ENCODE measurements around the gene ANO8.

Gene ANO8

DNA sequence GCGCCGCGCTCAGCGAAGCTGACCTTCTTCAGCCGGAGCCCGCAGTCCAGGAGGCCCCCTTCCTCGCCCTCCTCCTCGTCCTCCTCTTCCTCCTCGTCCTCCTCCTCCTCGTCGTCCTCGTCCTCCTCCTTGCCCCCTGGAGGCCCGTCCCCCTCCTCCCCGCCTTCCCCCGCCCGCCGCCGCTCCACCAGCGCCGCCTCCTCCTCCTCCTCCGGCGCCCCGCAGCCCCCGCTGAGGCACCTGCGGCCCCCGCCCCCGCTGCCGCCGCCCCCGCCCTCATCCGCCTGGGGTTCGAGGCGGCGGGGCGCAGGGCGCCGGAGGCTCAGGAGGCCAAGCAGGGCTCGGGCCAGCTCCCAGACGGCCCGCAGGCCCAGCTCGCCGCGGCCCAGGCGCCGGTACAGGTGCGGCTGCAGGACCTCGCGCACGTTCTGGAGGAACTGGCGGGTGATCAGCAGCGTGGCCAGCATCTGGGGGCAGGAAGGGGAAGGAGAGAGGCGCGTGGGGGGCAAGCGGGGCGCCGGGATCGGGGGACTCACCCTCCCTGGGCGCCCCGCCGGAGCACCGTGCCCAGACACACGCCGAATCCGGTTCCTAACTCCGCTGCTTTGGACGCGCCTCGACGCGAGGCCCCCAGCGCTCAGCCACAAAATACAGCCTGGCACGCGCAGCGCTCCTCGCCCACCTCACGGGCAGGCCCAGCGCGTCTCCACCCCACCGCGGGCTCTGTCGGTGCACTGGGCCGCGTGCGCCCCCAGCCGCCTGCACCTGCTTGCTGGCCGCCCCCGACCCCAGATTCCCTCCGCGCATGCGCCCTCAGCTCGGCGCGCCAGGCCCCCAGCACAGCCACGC is 5.9 kb downstream of the ANO8 start:
- Histone ChIP-seq H3K9me3 (ENCODE audit: insufficient read depth, low read length) (no peaks in the 10 kb centered on the region), H3K4me2 (ENCODE audit: low read depth, low read length, poor library complexity, severe bottlenecking) (no peak overlapping the region), H3K9ac (ENCODE audit: low read length) (no peak overlapping the region), H3K4me3 (ENCODE audit: insufficient read depth, low read length, poor library complexity, severe bottlenecking) (no peak overlapping the region), H3K36me3 (ENCODE audit: low read length) (no peaks in the 10 kb centered on the region), H3K27me3 (ENCODE audit: low read length) (no peaks in the 10 kb centered on the region), H4K20me1 (ENCODE audit: low read depth, low read length) (no peaks in the 10 kb centered on the region), H3K79me2 (ENCODE audit: insufficient read depth, low read length) (no peaks in the 10 kb centered on the region), H3K9me2 (replicated peaks; ENCODE audit: insufficient read depth, low read length) (no peaks in the 10 kb centered on the region), H3K27ac (ENCODE audit: low read depth, low read length) (no peak overlapping the region), H3F3A (ENCODE audit: insufficient read depth) (peaks cover 7% of the 10 kb centered on the region; the same call in 1 of the 2 replicates), H2AFZ (ENCODE audit: low read depth, low read length, severe bottlenecking) (no peak overlapping the region)
- TF ChIP-seq, protein P1, sequence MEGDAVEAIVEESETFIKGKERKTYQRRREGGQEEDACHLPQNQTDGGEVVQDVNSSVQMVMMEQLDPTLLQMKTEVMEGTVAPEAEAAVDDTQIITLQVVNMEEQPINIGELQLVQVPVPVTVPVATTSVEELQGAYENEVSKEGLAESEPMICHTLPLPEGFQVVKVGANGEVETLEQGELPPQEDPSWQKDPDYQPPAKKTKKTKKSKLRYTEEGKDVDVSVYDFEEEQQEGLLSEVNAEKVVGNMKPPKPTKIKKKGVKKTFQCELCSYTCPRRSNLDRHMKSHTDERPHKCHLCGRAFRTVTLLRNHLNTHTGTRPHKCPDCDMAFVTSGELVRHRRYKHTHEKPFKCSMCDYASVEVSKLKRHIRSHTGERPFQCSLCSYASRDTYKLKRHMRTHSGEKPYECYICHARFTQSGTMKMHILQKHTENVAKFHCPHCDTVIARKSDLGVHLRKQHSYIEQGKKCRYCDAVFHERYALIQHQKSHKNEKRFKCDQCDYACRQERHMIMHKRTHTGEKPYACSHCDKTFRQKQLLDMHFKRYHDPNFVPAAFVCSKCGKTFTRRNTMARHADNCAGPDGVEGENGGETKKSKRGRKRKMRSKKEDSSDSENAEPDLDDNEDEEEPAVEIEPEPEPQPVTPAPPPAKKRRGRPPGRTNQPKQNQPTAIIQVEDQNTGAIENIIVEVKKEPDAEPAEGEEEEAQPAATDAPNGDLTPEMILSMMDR (IDR thresholded peaks at IDR 0.05; ENCODE audit: insufficient read depth, low read length, poor library complexity, severe bottlenecking) = no peak
- no peak for TF ChIP-seq EZH2phosphoT487 (conservative IDR thresholded peaks at IDR 0.05; ENCODE audit: low read length)

DNA sequence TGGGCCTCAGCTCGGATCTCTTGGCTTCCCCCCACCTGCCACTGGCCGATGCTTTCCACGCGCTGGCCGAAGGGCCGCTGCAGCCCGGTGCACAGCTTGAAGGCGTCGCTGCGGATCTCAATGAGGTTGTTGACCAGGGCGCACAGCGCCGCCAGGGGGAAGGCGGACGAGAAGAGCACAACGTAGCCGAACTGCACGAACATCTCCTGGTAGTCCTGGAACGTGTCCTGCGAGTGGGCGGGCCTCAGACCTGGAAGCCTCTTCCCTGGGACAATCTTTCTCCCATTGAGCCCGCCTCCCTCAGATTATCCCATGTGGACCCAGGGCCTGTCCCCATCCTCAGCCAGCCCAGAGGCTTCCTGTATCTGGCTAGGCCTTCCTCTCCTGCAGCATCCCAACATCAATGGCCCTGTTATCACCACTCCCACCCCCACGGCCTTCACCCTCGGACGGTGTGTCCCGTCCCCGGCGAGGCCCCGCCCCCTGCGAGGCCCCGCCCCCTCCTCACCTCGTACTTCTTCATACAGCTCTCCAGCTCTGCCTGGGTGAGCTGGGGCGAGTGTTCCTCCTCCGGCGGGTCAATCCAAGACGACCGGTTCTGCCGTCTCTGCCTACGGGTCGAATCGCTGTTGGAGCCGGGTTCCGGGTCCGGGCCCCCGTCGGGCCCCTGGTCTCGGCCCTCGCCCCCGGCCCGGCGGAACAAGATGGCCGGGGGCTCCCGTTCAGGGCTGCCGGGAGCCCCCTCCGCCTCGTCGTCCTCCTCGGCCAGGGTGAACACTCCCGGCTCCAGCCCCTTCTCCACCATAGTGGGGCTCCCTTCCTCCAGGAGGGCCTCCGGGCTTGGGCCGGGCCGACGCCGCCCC is 6.8 kb downstream of the ANO8 start:
- no peak overlapping the region for H3K4me3 ChIP-seq (ENCODE audit: insufficient read depth, low read length, poor library complexity, severe bottlenecking)
- no peak overlapping the region for H2AFZ ChIP-seq (ENCODE audit: low read depth, low read length, severe bottlenecking)
- H3K4me2 ChIP-seq (ENCODE audit: low read depth, low read length, poor library complexity, severe bottlenecking) = no peak overlapping the region
- no peak overlapping the region for H3K9ac ChIP-seq (ENCODE audit: low read length)
- H3K79me2 ChIP-seq (ENCODE audit: insufficient read depth, low read length) = no peaks in the 10 kb centered on the region
- H3K9me3 ChIP-seq (ENCODE audit: insufficient read depth, low read length) = no peaks in the 10 kb centered on the region
- H3F3A ChIP-seq (ENCODE audit: insufficient read depth) = peaks cover 7% of the 10 kb centered on the region; the same call in 1 of the 2 replicates
- TF ChIP-seq EZH2phosphoT487 (conservative IDR thresholded peaks at IDR 0.05; ENCODE audit: low read length) = no peak
- TF ChIP-seq, protein P1 (IDR thresholded peaks at IDR 0.05; ENCODE audit: insufficient read depth, low read length, poor library complexity, severe bottlenecking) = no peak
- H3K36me3 ChIP-seq (ENCODE audit: low read length) = no peaks in the 10 kb centered on the region
- no peaks in the 10 kb centered on the region for H3K9me2 ChIP-seq (replicated peaks; ENCODE audit: insufficient read depth, low read length)
- H4K20me1 ChIP-seq (ENCODE audit: low read depth, low read length) = no peaks in the 10 kb centered on the region
- no peaks in the 10 kb centered on the region for H3K27me3 ChIP-seq (ENCODE audit: low read length)
- no peak overlapping the region for H3K27ac ChIP-seq (ENCODE audit: low read depth, low read length)

DNA sequence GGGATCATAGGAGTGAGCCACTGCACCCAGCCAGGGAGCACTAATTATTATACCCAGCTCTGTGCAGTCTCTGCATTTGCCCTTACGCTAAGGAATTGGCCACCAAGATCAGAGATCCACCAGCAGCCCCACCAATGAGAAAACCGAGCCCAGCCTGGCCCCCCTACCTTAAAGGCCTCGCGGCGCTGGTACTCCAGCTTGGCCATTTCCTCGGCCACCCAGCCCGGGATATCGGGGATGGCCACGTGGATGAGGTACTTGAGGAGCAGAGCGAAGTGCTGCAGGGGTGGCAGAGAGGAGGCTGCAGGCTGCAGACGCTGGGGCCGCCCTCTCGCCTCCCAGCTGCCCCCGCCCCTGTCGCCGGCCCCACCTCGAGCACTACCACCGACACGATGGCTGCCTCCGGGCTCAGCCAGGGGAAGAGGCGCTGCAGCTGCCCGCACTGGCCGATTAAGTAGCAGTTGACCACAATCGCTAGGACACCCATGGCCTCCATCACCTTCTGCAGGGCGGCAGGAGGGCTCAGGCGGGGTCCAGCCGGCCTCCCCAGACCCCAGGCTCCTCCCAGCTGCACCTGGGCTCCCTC is 7.5 kb downstream of the ANO8 start:
- H2AFZ ChIP-seq (ENCODE audit: low read depth, low read length, severe bottlenecking) = no peak overlapping the region
- no peaks in the 10 kb centered on the region for H3K9me3 ChIP-seq (ENCODE audit: insufficient read depth, low read length)
- H3K27ac ChIP-seq (ENCODE audit: low read depth, low read length) = no peak overlapping the region
- H3K4me3 ChIP-seq (ENCODE audit: insufficient read depth, low read length, poor library complexity, severe bottlenecking) = no peak overlapping the region
- no peak overlapping the region for H3K4me2 ChIP-seq (ENCODE audit: low read depth, low read length, poor library complexity, severe bottlenecking)
- H3K36me3 ChIP-seq (ENCODE audit: low read length) = no peaks in the 10 kb centered on the region
- H3K79me2 ChIP-seq (ENCODE audit: insufficient read depth, low read length) = no peaks in the 10 kb centered on the region
- no peaks in the 10 kb centered on the region for H3K9me2 ChIP-seq (replicated peaks; ENCODE audit: insufficient read depth, low read length)
- no peaks in the 10 kb centered on the region for H3K27me3 ChIP-seq (ENCODE audit: low read length)
- no peak for TF ChIP-seq EZH2phosphoT487 (conservative IDR thresholded peaks at IDR 0.05; ENCODE audit: low read length)
- TF ChIP-seq, protein P1 (IDR thresholded peaks at IDR 0.05; ENCODE audit: insufficient read depth, low read length, poor library complexity, severe bottlenecking) = no peak
- peaks cover 7% of the 10 kb centered on the region; the same call in 1 of the 2 replicates for H3F3A ChIP-seq (ENCODE audit: insufficient read depth)
- no peaks in the 10 kb centered on the region for H4K20me1 ChIP-seq (ENCODE audit: low read depth, low read length)
- no peak overlapping the region for H3K9ac ChIP-seq (ENCODE audit: low read length)

Data from SU-DHL-6 (cell line).